HepG2 (cell line): Measurements from ENCODE around the gene C1RL. TPM values are rescaled to one million over a fixed set of nuclear protein-coding genes. Genes with fewer than 3 reads are reported as not detected.
A peak's percentile ranks its signal among the peaks of the same experiment; 100 is the strongest.

Experiments used
- CCDC6 ChIP-seq: sonication (generic); formaldehyde crosslinking; IDR thresholded peaks from 2 replicates; pipeline ENCODE4 v1.8.1; 2022; ENCODE audit warnings: mild to moderate bottlenecking, missing genetic modification reagents, moderate library complexity
- EP300 ChIP-seq, 3 experiments: sonication (generic) in 1 of 3; formaldehyde crosslinking in 1 of 3; IDR thresholded peaks; 2 replicates each; pipeline versions ENCODE4 v1.5.1 to v1.6.1; 2011 to 2020; ENCODE audit warnings: low read depth in 2 of 3, low read length in 2 of 3, borderline replicate concordance in 1 of 3, improper control_type of control experiment in 1 of 3, mild to moderate bottlenecking in 1 of 3, missing genetic modification reagents in 1 of 3, moderate library complexity in 1 of 3
- FOSL1 ChIP-seq: sonication (generic); formaldehyde crosslinking; IDR thresholded peaks from 2 replicates; pipeline ENCODE4 v1.9.0; 2021; ENCODE audit warnings: missing genetic modification reagents, borderline replicate concordance
- GATA4 ChIP-seq: sonication (generic); IDR thresholded peaks from 2 replicates; pipeline ENCODE4 v1.6.1; 2016; ENCODE audit warnings: antibody characterized with exemption, low read depth, borderline replicate concordance
- IRF2 ChIP-seq: IDR thresholded peaks from 2 replicates; pipeline ENCODE4 v1.6.1; 2018; ENCODE audit warnings: missing genetic modification reagents, missing compliant biosample characterization
- LBX2 ChIP-seq: sonication (generic); formaldehyde crosslinking; IDR thresholded peaks from 2 replicates; pipeline ENCODE4 v1.5.0; 2020; ENCODE audit warnings: missing genetic modification reagents, mild to moderate bottlenecking, borderline replicate concordance
- PHF8 ChIP-seq: sonication (generic); formaldehyde crosslinking; IDR thresholded peaks from 2 replicates; pipeline ENCODE4 v1.5.0; 2020; ENCODE audit warnings: missing genetic modification reagents
- RBM22 ChIP-seq: fragments of 200-400 bp; formaldehyde crosslinking; optimal IDR thresholded peaks from 2 replicates; pipeline ENCODE3; 2017; ENCODE audit warnings: mild to moderate bottlenecking, low read length, moderate library complexity
- SSRP1 ChIP-seq: IDR thresholded peaks from 2 replicates; pipeline ENCODE4 v1.6.1; 2016; ENCODE audit warnings: control low read depth
- TFAP4 ChIP-seq: sonication (generic); IDR thresholded peaks from 2 replicates; pipeline ENCODE4 v1.6.1; 2016; ENCODE audit warnings: low read depth, borderline replicate concordance
- ZHX2 ChIP-seq, 2 experiments: sonication (generic) in 1 of 2; formaldehyde crosslinking in 1 of 2; IDR thresholded peaks; 2 replicates each; pipeline versions ENCODE4 v1.6.1 to v1.9.0; 2014 to 2022; ENCODE audit warnings: antibody characterized with exemption in 1 of 2, borderline replicate concordance in 1 of 2, inconsistent platforms in 1 of 2, low read depth in 1 of 2, missing genetic modification reagents in 1 of 2
- ZNF160 ChIP-seq: sonication (generic); formaldehyde crosslinking; IDR thresholded peaks from 2 replicates; pipeline ENCODE4 v1.8.0; 2022; ENCODE audit warnings: mild to moderate bottlenecking, inconsistent platforms, missing genetic modification reagents
- ZNF350 ChIP-seq: sonication (generic); formaldehyde crosslinking; IDR thresholded peaks from 2 replicates; pipeline ENCODE4 v1.4.0; 2020; ENCODE audit warnings: mild to moderate bottlenecking, low read depth, missing genetic modification reagents, borderline replicate concordance
- ZNF431 ChIP-seq: sonication (generic); formaldehyde crosslinking; IDR thresholded peaks from 2 replicates; pipeline ENCODE4 v1.9.0; 2022; ENCODE audit warnings: missing genetic modification reagents, low read depth, mild to moderate bottlenecking, borderline replicate concordance
- ZNF503 ChIP-seq: sonication (generic); formaldehyde crosslinking; IDR thresholded peaks from 2 replicates; pipeline ENCODE4 v1.4.0; 2020; ENCODE audit warnings: missing genetic modification reagents
- ZNF580 ChIP-seq: IDR thresholded peaks from 2 replicates; pipeline ENCODE4 v1.6.1; 2016; ENCODE audit warnings: low read depth, borderline replicate concordance
- ZNF660 ChIP-seq: sonication (generic); formaldehyde crosslinking; IDR thresholded peaks from 2 replicates; pipeline ENCODE4 v1.5.1; 2020; ENCODE audit warnings: mild to moderate bottlenecking, low read depth, missing genetic modification reagents, borderline replicate concordance
- ZNF737 ChIP-seq: sonication (generic); formaldehyde crosslinking; IDR thresholded peaks from 2 replicates; pipeline ENCODE4 v1.5.0; 2020; ENCODE audit warnings: missing genetic modification reagents, mild to moderate bottlenecking, borderline replicate concordance
- polyA plus RNA-seq, 8 experiments: library from polyadenylated mRNA; depleted of rRNA in 3 of 8; stranded (reverse) in 7 of 8; unstranded in 1 of 8; fragments of >200 nt; fragmentation: Illumina TruSeq in 4 of 8; extraction: Trizol in 4 of 8; gene quantifications; 2 replicates each; pipeline versions ENCODE4 v1.2.1 to v1.2.3, GENCODE V29; 2011 to 2016; ENCODE audit warnings: low read depth in 4 of 8, missing spikeins in 1 of 8, mixed read lengths in 1 of 8; ENCODE audit not compliant: insufficient read depth in 1 of 8
- total RNA-seq, 5 experiments: library from RNA; depleted of rRNA; stranded (reverse); fragments of >200 nt; fragmentation: Illumina TruSeq; extraction: Trizol; gene quantifications; 2 replicates each; pipeline ENCODE4 v1.2.3, GENCODE V29; 2016; ENCODE audit warnings: low read depth in 1 of 5

Gene C1RL
- total and polyA plus RNA-seq, 2 of the 13 experiments (the other 11 are each of a cell fraction or from before 2014, with no cell fraction given), result 28.9 to 53.1 TPM

GRCh38 chr12:7108796-7109571 lies at the start of gene C1RL (continued):
- peak; percentile 43; the same call in 1 of the 2 replicates for TF ChIP-seq ZNF503
- TF ChIP-seq ZNF660 (CRISPR knock-in tag), result no peak
- no peak for TF ChIP-seq SSRP1 (CRISPR knock-in tag)
- TF ChIP-seq ZNF350 (CRISPR knock-in tag), result 0 out of 2 replicates have a peak, but pooled peaks have one; percentile 27
- peak; percentile 43; the same call in 1 of the 2 replicates for TF ChIP-seq ZHX2 (IDR thresholded peaks at IDR 0.05; ENCODE audit: low read depth)
- no peak for TF ChIP-seq ZHX2 (CRISPR knock-in tag; IDR thresholded peaks at IDR 0.05; ENCODE audit: borderline replicate concordance)
- TF ChIP-seq LBX2 (CRISPR knock-in tag), result no peak
- peak; percentile 37; the same call in 1 of the 2 replicates for TF ChIP-seq TFAP4
- TF ChIP-seq FOSL1 (CRISPR knock-in tag), result no peak
- TF ChIP-seq PHF8, result no peak
- TF ChIP-seq ZNF737 (CRISPR knock-in tag), result no peak
- no peak for TF ChIP-seq GATA4
- 0 out of 2 replicates have a peak, but pooled peaks have one; percentile 54 for TF ChIP-seq CCDC6 (CRISPR knock-in tag)
- peak; percentile 54; the same call in 1 of the 2 replicates for TF ChIP-seq IRF2
- no peak for TF ChIP-seq ZNF431 (CRISPR knock-in tag)
- TF ChIP-seq RBM22, result peak; percentile 68
- TF ChIP-seq ZNF580 (CRISPR knock-in tag), result no peak; the same call in 1 of the 2 replicates
- TF ChIP-seq ZNF160, result no peak
- TF ChIP-seq EP300 (IDR thresholded peaks at IDR 0.05; ENCODE audit: low read depth in 2 of 2, low read length in 2 of 2), result peak; percentile 45 to 70; a peak in 3 of 4 replicates
- TF ChIP-seq EP300 (CRISPR knock-in tag; IDR thresholded peaks at IDR 0.05; ENCODE audit: borderline replicate concordance), result peak; percentile 57; the same call in 1 of the 2 replicates
